Amniotic stem cell (primary cell): Measurements from ENCODE around the gene SSH2.

Experiments used
- DNase-seq: peaks from one replicate; lab custom pipeline; 2025; lab: John Stamatoyannopoulos, UW

SSH2 gene

DNA sequence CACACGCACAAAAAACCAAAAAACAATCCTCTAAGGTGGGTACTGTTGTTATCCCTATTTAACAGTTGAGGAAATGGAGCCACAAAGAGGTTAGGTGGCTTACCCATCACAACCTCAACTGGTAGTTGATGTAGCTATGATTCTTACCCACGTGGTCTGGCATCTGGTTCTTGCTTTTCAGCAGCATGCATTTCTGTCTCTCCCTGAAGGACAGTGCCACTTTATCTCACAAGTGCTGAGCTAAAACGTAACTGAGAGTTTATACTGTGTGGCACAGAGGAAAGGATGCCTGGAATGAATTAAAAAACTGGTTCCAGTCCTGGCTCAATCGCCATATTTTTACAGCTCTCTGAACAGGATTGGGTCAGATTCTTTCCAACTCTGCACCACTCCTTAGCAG lies 305.4 kb downstream of the SSH2 start:
- DNase-seq, result no peak

DNA sequence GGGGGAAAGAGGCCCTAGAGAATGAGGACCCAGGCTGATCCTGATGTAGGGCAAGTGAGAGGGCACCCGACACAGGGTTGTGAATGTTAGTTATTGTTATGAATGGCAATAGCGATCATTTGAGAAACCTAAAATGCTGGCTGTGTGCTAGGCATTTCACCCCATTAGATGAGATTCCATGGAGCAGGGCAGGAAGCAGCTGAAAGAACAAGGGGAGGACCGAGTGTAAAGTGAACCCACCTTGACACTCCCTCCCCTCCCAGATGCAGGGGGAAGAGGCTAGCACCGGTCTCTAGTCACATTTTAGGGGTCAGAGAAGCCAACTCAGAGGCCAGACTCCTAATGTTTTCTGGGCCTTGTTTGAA lies 306.8 kb downstream of the SSH2 start:
- DNase-seq, result no peak

DNA sequence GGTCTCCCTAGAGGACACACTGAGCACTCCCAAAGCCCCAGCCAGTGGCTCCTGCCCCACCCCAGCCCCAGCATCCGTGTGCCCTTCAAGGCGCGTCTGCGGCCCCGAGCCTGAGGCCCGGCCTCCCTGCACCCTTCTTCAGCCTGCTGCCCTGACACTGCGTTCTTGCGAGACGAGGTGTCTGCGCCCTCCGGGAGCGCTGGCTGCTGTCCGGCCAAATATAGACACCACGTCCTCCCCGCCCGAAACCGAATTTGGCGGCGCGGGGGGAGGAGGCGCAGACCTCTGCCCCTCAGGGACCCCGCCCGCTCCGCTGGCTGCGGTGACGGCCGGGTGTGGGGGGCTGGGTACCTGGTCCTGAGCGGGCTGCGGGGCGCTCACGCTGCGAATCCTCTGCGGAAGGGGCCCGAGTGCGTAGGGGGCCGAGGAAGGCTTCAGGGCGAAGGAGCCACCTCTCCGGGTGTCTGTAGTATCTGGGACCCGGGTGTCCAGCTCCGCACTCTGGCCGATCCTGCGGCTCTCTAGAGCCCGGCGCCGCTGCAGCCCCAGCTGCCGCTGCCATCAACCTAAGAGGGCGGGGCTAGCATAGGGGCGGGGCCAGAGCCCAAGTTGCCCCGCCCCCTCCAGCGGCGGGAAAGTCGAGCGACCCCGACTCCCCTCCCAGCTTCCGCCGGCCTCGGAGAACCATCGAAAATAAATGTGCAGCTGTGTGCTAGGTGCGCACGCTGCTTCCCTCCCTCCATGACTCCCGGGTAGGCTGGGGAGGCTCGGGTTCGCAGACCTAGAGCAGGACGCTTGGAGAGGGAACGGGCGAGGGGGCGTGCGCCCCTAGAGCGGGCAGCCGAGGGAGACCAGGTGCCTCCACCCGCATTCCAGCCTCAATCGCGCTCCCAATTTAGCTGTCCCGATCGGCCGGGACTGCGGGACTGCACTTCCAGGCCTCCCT lies 307.4 kb downstream of the SSH2 start, which contains the start of gene CORO6:
CORO6 (minus strand) TSS at position 576 of the 946 bp plus-strand sequence. CDS start 1,491 bp downstream, outside the sequence.
- DNase-seq, result no peak

DNA sequence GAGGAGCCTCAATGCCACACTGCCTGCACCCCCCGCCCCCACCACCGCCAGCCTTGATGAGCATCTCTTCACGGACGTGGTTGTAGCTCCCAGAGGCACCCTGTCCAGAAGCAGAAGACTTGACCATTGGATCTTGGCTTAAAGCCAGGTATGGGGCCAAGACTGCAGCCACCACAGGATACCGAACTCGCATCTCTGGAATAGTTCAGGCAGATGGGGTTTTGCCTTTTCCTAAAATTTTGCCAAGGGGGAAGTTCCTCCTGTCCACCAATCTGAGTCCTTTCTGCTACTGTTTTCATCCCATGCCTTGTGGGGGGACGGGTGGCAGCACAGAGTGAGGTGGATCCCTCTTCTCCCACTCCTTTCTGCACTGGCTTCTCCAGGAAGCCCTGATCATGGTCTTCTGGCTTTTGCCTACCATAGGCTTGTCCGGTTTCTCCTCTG lies 308.3 kb downstream of the SSH2 start:
- DNase-seq, result no peak

DNA sequence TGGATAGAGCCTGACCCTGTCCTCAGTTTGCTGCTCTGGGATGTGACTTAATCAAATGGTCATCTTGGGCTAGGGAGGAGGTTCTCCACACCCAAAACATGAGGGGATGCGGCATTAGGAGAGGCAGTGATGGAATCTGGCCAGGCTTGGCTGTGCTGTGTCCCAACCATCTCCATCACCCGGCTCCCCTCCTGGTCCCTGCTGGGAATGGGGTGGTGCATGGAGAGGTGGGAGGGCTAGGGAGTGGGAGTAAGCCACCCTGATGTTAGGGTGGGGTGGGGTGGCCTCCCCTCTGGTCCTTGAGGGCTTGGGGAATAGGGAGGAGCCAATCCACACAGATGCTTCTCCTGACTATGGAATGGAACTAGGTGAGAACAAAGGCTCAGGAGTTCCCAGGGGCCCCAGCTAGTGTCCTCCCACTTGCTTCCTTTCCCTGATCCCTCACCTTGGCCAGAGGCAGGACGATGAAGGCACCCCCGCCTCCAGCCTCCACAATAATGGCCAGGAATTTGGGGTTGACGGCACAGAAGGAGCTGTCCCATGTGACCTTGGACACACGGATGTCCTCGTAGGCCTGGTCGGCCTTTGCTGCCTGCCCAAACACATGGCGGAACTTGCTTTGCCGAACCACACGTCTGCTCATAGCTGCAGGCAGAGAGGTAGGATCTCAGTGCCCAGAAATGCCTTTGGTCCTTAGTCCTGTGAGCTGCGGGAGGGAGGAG lies 309.1 kb downstream of the SSH2 start:
- no peak for DNase-seq

DNA sequence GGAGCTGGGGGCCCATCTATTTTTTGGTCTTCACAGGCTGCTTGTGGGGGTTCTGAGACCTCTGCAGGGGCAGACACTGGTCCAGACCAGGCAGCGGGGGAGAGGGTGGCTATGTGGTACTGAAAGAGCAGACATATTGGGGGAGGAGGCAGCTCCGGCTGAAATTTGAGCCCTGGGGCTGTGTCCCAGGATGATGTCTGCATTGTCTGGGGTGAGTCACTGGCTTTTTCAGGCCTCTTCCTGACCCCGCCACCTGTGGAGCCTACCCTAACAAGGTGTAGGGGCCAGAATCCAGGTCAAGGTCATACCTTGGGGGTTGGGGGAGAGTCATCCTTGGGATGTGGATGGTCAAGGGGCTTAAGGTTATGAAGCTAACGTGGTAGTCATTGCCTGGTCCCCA lies 309.8 kb downstream of the SSH2 start:
- no peak for DNase-seq

DNA sequence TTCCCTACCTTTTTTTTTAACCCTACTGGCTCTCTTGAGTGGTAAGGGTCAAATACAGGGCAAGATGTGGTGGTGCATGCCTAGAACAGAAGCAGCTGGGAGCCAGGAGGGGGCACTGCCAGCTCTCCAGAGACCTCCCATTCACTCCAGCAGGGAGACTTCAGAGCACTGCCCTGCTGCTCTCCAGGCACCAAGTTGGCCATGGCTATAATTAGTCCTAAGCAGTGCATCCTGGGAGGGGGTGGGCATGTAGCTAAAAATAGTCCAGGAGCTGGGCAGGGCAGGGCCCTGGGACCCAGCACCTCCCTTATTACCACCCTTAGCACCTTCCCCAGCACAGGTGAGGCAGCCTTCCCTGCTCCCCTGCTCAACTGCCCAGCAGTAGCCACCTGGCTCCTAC lies 310.8 kb downstream of the SSH2 start:
- no peak for DNase-seq

DNA sequence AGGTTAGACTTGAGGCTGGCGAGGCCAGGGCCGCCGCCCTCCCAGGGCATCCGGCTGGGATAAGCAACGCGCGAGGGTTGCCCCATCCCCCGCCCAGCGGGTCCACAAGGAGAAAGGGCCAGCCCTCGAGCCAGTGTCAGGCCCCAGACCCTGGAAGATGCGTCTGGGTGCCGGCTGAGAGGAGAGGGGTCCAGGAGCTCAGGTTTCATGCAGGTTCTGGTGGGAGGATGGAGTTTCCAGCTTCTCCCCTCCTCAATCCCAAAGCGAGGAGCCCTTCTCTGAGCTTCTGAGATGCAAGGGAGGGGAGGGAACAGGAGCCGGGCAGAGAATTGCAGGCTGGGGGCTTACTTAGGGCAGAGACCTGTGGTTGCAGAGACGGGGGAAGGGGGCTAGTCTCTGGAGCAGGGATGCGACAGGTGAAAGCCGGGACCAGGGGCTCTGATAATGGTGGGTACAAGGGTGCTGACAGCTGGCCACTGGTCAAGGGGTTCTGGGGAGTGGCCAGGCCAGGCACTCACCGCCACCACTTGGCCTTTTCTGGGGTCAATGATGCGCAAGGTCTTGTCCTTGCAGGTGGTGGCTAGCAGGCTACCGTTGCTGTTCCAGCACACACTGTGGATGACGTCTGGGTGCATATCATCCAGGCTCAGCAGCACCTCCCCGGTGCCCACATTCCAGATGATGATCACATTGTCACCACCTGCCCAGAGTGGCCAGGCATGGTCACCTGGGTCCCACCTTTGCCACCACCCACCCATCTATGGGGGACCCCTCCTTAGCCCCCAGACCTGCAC lies 311.6 kb downstream of the SSH2 start:
- DNase-seq, result no peak

DNA sequence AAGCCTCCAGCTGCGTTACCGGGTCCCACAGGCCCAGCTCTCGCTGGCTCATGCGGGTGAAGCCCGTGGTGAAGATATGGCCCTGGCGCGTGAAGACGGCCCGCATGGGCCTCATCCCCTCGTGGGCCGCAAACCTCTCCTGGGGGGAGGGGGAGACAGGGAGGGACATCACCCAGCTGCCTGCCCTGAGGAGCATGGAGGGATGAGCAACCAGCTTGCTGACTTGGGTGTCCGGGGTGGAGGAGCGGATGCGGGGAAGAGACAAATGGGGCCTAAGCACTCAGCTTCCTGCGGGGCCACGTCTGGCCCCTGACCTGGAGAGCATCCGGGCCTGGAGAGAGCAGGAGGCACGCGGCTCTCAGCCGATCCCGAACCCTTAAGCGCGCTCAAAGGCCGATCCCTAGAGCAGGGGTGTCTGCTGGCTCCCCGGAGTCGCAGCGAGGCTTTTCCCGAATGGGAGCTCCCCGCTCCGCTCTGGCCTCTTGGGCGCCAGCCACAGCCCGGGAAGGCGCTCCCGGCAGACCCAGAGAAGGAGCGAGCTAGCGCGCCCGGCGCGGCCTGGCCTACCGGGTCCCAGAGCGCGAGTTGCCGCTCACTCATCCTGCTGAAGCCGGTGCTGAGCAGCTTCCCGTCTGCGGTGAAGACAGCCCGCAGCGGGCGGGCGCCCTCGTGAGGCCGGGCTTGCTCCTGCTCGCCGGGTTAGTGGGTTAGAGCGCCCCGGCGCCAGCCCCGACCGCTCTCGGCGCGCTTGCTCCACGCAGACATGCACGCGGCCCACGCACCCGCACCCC lies 312.4 kb downstream of the SSH2 start:
- DNase-seq, result no peak

DNA sequence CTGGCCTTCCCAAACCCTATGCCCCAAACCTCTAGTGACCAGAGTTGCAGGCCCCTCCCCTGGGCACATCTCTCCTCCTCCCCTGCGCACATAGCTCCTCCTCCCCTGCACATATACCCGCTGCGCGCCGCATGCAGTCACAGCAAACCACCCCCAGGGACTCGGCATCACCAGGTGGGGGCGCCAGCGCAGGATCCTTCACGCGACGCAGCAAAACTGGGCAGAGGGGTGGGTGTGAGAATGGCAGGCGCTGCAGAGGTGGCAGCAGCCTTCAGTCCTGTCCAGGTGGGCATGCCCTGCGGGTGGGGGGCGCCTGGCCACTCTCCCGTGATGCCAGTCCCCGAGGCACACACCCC lies 312.9 kb downstream of the SSH2 start:
- DNase-seq, result no peak

DNA sequence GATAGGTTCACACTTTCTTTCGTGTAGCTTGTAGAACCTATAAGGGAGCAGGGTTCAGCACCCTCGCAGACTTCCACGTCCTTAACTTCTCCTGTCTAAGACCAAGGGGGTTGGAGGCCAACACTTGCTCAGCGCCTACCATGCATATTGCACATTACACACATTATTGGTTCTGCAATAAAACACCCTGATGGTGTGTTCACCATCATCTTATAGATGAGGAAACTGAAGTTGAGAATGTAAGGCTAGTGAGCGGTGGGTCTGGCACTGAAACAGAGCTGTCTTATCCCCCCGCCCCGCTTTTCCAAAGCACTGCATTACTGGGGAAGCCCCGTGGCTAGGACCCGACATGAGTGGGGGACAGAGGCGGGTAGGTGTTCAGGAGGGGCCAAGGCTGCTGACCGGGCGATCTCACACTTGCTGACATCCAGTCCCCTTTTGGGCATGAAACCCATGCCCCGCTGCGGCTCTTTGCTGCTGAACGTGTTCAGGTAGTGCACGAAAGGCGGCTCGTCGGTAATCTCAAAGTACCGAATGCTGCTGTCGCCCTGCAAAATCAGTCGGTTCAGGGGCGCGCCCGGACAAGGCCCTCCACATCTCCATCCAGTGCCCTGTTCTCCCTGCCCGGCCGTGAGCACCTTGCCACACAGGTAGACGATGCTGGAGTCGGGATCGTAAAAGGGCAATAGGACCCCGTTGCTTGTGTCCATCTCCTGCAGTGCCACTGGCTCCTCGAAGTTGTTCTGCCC lies 313.6 kb downstream of the SSH2 start:
- DNase-seq, result no peak

DNA sequence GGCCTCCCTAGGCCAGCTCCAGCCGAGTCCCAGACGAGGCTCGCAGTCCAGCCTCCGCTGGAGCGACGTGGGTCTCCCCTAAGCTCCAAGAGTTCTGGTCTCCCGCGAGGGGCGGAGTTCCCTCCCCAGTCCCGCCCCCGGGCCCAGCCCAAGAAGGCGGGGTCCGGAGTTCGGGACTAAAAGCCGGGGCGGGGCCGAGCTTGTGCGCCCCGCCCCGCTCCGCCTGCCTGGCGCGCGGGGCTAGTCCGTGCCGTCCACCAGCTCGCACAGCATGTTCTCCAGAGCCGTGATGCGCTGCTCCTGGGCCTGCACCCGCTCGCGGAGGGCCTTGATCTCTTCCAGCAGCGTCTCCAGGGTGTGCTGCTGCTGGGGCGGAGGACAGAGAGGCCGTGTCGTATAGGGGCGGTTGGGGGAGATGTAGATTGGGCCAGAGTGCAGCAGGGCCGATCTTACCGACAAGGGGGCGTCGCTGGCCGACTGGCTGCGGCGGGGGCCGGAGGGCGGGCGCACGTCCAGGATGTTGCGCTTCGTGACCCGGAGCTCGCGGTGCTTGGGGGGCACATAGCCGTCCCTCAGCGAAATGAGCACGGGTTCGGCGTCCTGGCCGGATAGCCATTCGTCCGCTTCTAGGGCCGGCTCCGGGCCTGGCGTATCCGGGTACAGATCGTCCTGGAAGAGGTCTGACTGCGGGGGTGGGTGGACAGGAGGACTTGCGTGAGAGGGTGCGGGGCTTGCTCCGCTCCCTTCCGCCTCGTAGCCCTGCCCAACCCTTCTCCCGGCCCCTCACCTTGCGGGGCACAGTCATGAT lies 314.3 kb downstream of the SSH2 start:
- peak; percentile 53 for DNase-seq

DNA sequence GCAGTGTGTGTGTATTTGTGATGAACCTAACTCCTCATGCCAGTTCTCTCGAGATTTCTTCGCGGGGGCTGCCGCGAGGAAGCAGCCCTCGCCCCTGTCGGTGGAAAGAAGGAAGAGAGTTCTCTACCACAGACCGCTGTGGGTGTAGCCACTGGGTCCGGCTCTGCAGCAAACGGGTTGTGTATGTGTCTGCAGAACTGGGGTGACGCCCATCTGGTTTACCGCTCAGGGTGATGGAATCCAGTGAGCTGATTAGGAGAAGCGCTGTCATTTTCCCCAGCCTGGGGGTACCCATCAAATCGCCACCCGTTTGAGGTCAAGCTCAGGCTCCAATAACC lies 315.0 kb downstream of the SSH2 start:
- DNase-seq, result no peak

DNA sequence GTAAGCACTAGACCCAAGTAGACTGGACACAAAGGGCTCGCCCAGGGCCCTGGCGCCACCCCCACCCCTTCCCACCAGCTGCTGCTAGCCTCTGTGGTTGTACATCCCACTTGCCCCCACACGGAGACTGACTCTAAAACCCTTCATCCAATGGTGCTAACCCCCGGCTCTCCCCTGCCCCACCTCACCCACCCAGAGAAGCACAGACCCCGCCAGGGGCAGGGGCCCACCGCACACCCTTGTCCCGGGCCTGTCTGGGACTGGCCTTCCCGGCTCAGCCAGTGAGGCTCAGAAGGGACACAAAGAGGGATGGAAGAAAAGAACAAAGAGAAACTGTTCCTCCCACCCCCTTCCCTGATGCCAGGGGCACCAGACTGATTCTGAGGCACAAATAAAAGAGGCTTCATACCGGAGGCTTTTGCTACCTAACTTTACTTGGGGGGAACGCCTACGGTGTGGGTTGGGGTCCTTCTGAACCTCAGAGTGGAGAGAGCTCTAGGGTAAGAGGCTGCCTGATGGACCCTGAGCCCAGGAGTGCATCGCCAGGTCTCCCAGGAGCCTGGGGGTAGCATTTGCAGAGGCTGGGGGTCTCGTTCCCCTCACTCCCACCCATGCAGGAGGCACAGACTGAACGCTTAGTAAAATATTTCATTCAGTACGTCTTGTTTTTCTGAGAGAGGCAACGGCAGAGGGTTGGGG lies 315.5 kb downstream of the SSH2 start:
- DNase-seq, result no peak

DNA sequence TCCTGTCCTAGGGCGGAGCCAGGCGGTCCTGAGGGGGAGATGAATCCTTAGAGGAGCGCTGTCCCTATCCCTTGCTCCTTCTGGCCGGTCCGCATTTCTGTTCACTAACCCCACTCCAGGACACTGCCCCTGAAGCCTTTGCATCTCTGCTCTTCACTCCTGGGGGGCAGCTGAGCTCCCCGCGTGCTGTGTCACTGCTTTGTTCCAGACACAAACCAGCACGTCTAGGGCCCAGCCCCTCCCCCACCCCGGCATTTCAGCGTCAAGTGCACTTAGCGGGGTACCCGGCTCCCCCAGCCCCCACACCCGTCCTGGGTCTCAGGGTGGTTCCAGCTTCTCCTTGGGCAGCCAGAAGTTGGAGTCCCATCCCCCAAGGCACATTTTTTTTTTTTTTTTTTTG lies 316.2 kb downstream of the SSH2 start:
- no peak for DNase-seq

DNA sequence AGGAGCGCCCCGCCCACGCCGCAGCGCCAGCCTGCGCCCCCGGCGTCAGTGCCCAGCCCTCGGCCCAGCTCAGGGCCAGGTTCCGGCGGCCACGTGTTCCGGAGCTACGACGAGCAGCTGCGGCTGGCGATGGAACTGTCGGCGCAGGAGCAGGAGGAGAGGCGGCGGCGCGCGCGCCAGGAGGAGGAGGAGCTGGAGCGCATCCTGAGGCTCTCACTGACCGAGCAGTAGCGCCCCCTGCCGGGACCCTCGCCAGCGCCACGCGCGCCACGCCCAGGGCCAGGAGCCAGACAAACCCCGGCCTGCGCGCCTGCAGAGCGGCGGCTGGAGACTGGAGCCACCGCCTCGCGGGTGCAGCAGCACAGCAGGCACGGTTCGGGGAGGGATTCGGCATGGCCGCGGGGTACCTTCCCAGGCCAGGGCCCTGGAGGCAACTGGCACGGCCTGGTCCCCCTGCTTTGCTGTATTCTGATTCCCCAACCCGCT lies 316.6 kb downstream of the SSH2 start:
- DNase-seq, result no peak

DNA sequence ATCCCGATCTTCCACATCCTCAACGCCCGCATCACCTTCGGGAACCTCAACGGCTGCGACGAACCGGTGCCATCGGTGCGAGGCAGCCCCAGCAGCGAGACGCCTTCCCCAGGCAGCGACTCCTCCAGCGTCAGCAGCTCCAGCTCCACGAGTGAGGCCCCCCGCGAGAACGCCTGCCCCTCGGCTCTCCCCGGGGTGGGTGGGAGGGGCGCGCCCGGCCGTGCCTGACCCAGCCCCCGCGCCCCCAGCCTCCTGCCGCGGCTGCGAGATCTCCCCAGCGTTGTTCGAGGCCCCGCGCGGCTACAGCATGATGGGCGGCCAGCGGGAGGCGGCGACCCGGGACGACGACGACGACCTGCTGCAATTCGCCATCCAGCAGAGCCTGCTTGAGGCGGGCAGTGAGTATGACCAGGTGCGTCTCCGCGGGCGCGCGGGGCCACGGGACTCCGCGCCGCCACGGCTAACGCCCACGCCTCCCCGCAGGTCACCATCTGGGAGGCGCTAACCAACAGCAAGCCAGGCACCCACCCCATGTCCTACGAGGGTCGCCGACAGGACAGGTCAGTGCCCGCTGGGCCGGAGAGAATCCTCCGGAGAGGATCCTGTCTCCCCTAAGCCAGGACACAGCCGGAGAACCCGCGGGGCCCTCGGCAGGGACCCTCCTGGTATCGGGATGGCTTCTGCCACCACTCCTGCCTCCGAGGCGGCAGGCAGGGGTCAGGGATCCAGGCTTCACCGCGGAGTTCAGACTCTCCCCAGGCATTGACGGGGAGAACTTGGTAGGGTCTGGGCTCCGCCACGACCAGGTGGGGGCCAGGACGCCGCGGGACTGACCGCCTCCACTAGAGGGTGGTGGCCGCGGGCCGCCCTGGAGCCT lies 317.4 kb downstream of the SSH2 start:
- DNase-seq, result no peak

DNA sequence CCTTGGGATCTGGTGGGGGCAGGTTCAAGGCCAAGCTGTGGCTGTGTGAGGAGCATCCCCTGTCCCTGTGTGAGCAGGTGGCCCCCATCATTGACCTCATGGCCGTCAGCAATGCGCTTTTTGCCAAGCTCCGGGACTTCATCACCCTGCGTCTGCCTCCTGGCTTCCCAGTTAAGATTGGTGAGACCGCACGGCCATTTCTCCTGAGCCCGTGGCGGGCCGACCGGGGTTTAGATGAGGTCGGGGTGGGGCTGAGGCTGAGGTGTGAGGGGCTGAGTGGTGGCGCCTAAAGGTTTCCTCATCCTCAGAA lies 318.0 kb downstream of the SSH2 start:
- DNase-seq, result no peak
